ENCODE results near the gene ZNF467.

ZNF467 gene

DNA sequence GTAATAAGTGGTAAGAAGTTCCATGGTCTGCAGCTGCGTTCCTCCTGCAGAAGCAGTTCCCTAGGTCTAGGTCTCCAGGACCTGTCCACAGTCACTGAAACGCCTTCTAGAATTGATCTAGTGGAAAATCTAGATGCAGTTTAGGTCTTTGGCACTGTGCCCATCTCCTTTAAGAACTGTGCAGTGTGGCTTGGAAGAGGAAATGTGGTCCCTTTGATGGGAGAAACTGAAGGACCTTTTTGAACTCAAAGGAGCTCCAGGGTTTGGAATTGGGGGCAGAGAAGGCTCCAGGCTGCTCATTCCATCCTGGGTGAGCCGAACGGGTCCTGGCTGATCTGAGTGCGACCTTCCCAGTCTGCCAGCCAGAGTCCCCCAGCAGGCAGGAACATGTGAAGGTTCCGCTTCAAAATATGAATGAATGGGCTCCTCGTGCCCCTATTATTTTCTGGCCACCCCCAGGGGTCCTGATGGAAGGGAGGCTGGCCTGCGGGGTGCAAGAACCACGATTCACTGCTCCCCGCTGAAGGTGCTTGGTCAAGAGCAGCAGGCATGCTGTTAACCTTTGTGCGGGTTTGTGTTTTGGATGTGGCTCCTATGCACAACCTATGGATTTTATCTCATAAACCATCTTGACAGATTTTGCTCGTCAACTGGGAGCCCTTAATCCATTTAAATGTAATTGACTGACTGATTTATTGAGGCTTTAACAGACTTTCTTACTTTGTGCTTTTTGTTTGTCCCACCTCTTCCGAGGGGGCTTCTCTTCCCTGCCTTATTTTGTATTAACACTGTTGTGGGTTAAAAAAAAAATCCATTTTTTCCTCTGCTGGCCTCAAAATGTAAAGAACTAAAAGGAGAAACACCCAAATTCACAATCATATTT is 36.7 kb downstream of the ZNF467 start:
- no peak for DNase-seq

DNA sequence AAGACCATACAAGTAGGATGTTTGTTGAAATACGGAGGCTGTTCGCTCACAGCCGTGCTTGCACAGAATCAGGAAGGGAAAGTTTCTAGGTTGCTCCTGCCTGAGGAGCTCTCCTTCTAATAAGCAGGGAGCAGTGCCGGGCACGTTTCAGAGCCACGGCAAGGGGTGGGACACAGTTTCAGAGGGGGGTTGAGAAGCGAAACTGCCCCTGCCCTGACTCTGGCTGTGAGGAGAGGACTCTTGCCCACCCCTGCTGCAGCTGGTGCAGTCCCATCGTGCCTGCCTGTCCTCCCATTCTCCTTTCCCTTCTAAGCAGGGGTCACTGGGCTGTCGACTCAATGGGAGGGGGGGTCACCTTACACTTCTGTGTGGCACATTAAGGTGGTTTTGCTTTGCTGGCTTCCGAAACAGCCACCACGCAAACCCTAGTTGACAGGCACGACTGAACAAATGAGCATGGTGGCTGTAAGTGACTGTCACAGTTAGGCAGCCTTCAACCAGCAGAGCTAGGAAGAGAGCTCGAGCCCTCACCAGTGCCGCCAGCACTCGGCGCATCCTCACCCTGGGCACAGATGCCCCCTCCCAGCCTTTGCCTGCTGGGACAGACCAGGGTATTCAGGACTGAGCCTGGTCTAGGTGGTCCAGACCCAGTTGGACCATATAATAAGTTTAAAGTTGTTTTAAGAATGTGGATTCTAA is 37.5 kb downstream of the ZNF467 start:
- DNase-seq: no peak

DNA sequence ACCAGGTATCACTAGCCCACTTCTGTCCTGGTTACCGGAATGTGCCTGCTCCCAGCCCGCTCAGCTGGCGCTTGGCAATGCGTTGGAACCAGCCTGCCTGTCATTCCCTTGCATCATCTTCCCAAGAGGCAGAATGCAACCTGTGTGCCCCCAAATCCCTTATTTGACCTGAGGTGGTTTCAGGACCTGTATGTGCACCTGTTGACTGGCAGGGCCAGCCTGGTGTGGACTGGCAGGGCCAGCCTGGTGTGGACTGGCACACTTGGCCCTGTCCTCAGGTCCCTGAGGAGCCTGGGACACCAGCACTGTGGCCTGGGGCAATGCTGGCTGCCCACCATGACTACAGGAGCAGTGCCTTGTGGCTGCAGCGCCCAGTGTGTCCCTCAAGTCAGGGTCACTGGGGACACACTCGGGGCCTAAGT is 38.2 kb downstream of the ZNF467 start:
- DNase-seq: no peak

DNA sequence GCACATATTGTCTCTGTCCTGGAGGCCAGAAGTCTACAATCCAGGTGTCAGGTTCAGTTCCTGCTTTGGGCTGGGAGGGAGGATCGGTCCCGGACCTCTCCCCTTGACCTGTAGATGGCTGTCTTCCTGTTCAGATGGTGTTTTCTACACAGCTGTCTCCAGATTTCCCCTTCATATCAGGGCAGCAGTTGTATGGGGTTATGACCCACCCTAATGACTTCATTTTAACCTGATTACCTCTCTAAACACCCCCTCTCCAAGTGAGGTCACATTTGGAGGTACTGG is 38.7 kb downstream of the ZNF467 start:
- DNase-seq: no peak

DNA sequence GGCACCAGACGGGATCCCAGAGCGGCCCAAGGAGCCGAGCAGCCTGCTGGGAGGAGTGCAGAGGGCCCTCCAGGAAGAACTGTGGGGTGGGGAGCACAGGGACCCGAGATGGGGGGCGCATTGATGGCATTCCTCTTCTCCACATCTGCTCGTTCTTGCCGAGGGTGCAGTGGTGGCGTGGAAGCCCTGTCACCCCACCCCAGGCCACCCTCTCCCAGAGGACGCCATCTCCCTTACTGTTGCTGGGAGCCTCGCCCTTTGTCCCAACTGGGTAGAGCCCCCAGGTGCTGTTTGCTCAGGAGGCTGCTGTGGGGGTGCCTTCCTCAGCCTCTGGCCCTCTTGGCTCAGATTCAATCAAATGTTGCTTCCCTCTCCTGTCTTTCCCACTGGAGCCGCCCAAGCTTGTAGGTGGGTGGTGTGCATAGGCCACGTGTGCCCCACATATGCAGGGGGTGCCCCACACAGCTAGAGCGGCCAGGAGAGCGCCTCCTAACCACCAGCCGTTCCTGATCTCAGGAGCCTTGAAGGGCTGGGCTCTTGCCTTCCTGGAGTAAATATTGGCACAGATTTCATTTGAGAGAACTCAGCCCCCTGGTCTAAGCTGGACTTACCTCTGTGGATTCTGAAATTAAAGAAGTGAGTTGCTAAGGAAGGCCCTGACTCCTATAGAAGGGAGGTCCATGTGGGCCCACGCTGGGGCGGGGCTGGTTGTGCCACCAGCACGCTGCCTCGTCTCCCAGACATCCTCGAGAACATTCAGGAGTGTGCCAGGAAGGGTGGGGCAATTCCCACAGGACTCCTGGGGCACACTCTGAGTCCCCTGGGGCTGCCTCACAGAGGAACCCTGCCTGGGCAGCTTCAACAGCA is 39.2 kb downstream of the ZNF467 start:
- DNase-seq: peak; percentile 9

DNA sequence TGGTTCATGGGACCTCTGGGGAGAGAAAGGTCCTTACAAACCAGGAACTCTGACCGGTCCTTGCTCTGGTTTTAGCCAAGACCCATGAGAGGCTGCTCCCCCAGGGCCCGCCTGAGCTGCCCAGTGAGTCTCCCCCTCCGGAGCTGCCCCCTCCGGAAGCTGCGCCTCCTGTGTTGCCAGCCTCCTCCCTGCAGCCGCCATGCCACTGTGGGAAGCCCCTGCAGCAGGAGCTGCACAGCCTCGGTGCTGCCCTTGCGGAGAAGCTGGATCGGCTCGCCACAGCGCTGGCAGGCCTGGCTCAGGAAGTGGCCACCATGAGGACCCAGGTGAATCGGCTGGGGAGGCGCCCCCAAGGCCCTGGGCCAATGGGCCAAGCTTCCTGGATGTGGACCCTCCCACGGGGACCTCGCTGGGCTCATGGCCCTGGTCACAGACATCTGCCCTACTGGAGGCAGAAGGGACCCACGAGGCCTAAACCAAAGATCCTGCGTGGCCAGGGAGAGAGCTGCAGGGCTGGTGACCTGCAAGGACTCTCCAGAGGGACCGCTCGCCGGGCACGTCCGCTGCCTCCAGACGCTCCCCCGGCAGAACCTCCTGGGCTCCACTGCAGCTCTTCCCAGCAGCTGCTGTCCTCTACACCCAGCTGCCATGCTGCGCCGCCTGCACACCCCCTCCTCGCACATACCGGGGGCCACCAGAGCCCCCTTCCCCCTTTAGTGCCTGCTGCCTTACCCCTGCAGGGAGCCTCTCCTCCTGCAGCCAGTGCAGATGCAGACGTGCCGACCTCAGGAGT is 40.1 kb downstream of the ZNF467 start:
- DNase-seq: no peak

DNA sequence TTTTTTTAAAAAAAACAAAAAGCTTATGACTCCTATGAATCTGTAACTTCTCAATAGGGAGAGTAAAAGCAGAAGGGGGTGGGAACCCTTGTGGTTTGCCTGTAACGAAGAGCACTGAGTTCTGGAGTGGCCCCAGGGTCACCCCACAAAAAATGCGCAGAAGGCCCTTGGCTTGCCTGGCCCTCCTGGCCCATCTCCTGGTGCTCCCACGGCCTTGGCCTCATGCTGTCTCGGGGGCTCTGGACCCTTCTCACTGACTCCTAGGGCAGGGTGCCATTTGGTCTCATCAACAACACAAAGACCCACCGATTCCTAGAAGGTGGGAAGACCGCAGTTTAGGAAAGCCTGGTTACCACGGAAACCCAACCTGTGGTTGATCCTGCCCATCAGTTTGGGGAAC is 40.8 kb downstream of the ZNF467 start:
- DNase-seq: no peak

DNA sequence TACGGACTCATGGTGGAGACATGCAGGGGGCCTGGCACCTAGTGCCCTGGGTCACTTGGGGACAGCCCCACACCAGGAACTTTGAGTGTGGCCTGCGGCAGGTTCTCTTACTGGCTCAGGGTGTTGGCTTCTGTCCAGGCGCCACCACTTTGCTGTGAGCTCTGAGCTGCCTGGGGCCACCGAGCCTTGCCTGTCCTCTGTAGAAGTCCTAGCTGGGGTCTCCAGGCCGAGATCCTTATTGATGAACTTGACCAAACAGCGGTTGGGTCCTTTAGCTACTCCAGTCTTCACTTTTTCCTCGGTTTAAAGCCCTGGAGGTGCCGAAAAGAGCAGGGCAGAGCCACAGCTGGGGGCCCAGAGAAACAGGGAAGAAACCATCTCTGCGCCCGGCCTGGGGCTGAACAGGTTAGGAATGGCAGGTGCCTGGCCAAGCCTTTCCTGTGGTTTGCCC is 41.3 kb downstream of the ZNF467 start:
- no peak for DNase-seq

DNA sequence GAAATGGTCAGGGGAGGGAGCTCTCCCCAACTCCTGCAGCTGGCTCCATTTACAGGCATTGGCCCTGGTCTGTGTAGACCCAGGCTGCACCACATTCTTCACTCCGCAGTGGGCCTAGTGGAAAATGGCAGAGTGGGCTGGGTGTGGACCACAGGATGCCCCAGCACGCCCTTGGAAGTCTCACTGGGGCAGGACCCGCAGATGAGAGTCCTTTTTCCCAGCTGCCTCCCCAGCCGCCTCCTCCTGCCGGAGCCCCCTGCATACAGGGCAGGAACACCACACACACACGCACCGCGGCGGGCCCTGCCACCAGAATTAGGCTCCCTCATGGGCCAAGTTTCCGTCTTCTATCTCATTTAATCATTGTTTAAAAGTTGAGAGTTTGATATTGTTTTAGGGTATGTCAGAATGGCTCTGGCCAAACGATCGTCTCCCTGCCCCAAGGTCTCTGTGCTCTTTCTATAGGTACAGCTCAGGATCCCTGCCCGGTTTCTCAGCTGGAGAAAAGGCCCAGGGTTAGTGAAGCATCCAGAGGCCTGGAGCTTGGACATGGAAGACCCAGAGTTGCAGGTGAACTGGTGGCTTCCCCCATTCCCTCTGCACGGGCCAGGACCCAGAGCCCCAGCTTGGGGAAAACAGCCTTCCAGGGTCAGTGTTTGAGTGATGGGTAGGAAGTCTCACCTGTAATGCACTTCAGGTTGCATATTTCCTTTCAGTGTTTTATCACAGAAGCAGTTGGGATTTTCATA is 42.0 kb downstream of the ZNF467 start:
- no peak for DNase-seq

DNA sequence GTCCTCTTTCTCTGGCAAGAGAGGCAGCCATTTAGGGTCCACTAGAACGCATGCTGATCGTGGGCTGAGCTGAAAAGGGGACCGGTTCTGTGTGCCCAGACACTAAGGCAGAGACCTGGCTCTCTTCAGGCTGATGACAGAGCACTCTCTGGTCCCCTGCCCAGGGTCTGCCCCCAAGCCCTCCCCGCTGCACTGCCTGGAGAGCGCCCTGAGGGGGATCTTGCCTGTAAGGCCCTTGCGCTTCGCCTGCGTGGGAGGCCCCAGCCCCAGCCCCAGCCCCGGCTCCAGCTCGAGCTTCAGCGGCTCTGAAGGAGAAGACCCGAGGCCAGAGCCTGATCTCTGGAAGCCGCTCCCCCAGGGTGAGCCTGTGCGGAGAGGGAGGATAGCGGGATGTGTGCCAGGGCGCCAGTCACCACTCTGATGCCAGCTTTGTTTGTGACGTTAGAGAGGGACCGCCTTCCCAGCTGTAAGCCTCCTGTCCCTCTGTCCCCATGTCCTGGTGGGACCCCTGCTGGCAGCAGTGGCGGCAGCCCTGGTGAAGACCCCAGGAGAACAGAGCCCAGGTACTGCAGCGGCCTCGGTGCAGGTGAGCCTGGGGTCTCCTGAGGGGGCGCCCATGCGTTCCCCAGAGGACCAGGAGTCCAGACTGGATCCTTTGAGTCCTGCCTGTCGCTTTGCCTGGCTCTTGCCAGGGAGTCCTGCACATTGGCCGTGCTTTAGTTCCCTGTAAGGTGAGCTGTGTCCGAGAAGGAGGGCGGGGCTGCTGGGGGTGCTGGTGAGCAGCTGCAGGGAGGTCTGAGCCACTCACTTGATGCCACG is 43.2 kb downstream of the ZNF467 start:
- no peak for DNase-seq

DNA sequence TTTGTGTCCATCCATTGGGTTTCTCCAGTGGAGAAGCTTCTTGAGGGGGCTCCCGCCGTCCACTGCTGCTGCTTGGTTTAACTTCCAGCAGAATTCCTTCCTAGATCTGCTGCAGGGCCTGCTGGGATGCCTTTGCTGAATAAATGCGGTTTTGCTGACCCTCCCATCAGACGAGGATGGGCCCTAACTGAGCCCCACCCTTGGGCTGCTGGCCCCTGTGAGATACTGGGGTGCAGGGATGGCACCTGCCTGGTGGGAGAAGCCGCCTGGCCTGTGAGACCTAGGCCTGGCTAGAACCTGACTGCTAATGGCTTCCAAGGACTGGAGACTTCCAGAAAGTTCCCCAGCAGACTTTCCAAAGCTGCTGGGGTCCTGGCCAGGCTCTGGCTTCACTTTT is 43.8 kb downstream of the ZNF467 start:
- DNase-seq: no peak

DNA sequence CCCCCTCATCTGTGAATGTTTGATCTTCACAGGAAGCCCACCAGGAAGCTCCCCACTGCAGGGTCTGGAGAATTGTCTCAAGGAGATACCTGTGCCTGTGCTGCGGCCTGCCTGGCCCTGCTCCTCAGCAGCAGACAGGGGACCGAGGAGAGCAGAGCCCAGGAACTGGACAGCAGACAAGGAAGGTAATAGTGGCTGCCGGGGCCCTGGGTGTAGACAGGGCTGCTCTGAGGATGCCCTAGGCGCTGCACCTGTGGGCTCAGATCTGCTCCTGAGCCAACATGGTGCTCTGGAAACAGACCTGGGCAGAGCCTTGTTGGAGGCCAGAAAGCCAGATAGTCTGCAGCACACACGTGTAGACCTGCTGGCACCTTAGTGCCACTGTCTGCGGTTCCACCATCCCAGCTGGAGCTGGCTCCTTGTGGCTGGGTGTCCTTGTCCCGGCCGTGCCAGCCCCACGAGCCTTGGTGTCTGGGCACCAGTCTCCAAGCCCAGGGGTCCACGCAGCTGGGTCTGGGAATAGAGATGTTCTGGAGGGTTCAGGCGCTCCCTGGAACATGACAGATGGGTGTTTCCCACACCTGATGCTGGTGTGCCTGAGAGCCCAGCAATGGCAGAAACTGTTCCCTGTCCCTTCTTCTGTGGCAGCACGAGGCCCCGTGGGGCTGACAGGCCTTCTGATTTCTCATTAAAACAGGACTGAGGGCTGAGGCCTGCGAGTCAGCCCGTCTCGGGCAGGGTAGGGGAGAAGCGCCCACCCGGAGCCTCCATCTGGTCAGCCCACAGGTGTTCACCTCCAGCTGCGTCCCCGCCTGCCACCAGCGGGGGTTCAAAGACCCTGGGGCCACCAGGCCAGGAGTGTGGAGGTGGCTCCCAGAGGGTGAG is 44.7 kb downstream of the ZNF467 start:
- no peak for DNase-seq

DNA sequence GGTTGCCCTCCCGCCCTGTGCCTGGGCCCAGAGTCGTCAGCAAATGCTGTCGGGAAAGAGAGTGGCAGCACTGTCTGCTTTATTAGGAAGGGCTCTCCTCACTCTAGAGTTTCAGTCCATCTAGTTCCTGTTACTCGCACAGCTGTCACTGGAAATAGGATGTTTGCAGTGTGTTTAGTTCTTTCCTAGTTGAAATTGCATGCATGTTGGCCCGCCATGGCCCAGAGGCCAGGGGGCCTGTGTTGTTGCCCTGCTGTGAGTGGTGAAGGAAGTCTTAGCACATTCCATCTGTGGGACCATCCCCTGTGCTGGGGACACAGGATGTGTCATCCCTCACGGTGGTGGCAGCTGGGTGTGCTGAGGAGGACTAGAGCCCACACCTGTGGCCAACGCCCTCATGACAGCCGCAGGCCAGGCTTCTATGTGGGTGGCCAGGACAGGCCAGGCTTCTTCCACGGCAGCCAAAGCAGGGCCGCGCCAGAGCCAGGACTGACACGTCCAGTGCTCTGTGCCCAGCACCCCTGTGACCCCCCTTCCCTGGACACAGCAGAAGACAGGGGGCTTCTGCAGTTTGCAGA is 45.4 kb downstream of the ZNF467 start:
- DNase-seq: no peak

DNA sequence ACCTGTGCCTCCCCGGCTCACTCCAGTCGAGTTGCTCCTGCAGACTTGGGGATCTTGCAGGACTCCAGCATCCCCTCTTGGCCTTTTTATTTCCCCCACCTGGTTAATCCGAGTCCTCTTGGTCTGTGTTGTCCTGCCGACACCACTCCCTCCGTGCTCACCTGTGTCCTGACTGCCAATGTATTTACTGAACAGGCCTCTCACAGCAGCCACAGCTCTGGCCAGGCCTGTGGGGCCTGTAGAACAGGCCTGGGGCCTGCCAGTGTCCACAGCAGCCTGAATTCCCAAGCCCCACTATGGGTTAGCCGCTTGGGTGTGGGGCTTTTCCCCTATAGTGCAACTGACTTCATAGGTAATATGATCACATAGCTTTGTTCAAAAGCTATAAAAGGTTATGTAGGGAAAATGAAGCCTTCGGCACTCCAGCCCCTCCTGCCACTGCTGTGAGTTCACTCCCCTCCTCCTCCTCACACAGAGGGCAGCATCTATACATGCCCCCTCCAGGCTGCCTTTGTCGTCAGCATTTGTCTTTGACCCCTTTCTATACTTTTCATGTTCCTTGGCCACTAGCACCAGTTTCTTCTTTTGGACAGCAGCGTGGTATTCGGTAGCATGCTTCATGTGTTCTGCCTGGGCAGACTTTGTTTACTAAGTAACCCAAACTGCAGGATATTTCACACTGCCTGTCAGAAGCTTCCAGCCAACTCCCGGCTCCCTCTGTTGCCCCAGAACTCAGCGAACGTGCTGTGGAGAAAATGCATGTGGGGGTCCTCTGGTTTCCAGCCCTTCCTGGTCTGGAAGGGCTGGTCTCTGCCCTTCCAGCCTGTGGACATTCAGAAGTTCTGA is 46.1 kb downstream of the ZNF467 start:
- DNase-seq: no peak

DNA sequence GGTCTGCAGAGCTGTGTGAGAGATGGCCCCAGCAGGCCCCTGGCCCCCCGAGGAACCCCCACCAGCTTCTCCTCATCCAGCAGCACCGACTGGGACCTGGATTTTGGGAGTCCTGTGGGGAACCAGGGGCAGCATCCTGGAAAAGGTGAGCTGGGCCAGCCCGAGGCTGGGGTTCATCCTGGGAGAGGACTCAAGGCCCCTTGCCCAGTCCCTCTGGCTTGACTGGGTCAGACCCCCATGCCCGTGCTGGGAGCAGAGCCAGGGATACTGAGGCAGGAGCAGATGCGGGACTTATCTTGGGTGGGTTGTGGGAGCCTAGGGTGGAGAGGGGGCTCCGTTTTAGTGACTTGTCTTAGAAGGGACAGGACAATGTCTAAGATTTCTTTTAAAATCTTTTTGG is 47.5 kb downstream of the ZNF467 start:
- DNase-seq: no peak

DNA sequence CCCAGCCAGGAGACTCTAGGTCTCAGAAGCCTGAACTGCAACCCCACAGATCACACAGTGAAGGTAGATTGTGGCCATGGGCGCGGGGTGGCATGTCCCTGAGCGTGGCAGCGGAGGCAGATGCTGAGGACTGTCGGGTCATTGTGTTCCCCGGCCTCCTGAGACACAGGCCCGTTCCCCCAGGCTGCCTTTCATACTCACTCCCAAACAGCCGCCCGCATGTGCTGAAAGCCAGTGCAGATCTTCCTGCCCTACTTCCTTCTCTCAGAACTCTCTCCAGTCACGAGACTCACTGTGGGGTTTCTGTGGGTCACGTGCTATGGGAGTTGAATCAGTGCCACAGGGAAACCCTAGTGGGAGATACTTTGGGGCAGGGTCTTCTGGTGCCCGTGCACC is 48.0 kb downstream of the ZNF467 start:
- no peak for DNase-seq

DNA sequence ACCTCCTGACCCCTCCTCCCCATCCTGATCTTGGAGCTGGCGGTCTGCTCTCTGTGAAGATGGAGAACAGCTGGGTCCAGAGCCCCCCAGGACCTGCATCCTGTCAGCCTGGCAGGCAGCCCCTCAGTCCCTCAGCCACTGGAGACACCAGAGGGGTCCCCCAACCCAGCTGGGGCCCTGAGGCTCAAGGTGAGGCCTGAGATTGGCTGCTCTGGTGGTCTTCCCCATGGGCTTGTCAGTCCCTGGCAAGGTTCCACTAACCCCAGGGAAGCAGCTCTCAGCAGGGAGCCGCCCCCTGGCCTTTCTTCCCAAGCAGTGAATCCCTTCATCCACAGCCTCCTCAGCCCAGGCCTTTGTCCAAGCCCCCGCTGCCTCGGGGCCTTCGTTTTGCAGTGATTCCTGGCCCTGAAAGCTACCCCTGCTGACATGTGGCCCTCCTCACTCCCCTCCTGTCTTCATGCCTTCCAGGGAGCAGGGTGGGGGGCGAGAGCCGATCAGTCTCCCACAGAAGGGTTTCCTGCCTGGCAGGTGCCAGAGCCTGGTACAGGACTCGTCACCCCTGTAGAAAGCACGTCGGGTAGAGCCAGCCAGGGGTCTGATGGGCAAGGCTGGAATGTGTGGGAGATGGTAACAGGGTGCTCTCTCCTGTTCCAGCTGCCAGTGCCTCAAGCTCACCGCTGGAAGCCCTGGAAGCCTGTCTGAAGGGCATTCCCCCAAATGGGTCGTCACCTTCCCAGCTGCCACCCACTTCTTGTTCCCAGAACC is 48.5 kb downstream of the ZNF467 start:
- DNase-seq: no peak
